Activated CD8-positive, alpha-beta memory T cell treated with anti-CD3 and anti-CD28 coated beads, Interleukin-2, amount 10 ng/mL, durations not matched to agents 7 days and 5 days (primary cell): ENCODE results near the gene SORCS2. TPM values are rescaled to one million over a fixed set of nuclear protein-coding genes. Genes with fewer than 3 reads are reported as not detected.
A peak's percentile ranks its signal among the peaks of the same experiment; 100 is the strongest.
"Not testable (repeated sequence)": the region's sequence is repeated elsewhere in the genome, so short reads cannot be mapped to it uniquely, and the experiment has no call there.

ENCODE experiments used
- ATAC-seq: fragments of 150-1000 bp; cut with Tn5 transposase; one replicate; pipeline ENCODE4 v1.10.0; 2021; ENCODE audit warnings: moderate library complexity
- CTCF ChIA-PET: fragments of 350-600 bp; sonication (Branson Sonifier 250); formaldehyde crosslinking; loops from one replicate; lab custom pipeline; 2021; ENCODE audit warnings: antibody characterized with exemption; lab: Charles Lee
- DNase-seq: peaks from one replicate; pipeline ENCODE4 v3.0.0-alpha.2; 2020
- H3K27ac Mint-ChIP-seq: one replicate; pipeline ENCODE4 v1.8.0; 2021; ENCODE audit warnings: mild to moderate bottlenecking, mixed read lengths
- H3K27me3 Mint-ChIP-seq: one replicate; pipeline ENCODE4 v1.8.0; 2021; ENCODE audit warnings: mixed read lengths
- H3K36me3 Mint-ChIP-seq: one replicate; pipeline ENCODE4 v1.8.0; 2021; ENCODE audit warnings: mild to moderate bottlenecking, mixed read lengths
- H3K4me1 Mint-ChIP-seq: one replicate; pipeline ENCODE4 v1.8.0; 2021; ENCODE audit warnings: mixed read lengths
- H3K4me3 Mint-ChIP-seq: one replicate; pipeline ENCODE4 v1.8.0; 2021; ENCODE audit warnings: mild to moderate bottlenecking, moderate library complexity, mixed read lengths
- H3K9me3 Mint-ChIP-seq: one replicate; pipeline ENCODE4 v1.8.0; 2022; ENCODE audit warnings: low read depth, mixed read lengths
- total RNA-seq, 2 experiments: library from RNA; stranded (reverse); gene quantifications; one replicate each; pipeline ENCODE4 v1.2.3, GENCODE V29; 2021

Gene SORCS2
- total RNA-seq, 2 experiments from 2014 or later, result 0.05 to 0.06 TPM

DNA sequence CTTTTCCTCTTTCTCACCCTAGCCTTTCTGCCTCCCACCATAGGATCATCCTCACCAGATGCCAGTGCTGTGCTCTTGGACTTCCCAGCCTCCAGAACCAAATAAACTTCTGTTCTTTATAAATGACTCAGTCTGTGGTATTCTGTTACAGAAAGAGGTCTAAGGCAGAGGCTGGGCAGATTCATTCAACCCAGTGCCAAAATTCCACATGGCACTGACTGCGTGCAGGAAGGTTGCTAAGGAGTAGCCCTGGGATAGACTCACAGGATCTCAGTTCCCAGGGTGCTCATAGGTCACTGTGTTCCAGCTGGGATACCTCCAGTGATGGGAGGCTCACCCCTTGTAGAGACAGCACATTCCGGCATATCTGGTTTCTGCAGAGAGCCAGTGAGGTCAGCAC is 22.0 kb downstream of the SORCS2 start:
- Mint-ChIP-seq H3K9me3 (no peaks in the 10 kb centered on the region), H3K36me3 (no peaks in the 10 kb centered on the region), H3K27me3 (no peaks in the 10 kb centered on the region), H3K27ac (no peak overlapping the region), H3K4me3 (no peak overlapping the region), H3K4me1 (no peaks in the 10 kb centered on the region)
- ATAC-seq (no peak), DNase-seq (no peak)
- CTCF ChIA-PET, result no interaction called here

DNA sequence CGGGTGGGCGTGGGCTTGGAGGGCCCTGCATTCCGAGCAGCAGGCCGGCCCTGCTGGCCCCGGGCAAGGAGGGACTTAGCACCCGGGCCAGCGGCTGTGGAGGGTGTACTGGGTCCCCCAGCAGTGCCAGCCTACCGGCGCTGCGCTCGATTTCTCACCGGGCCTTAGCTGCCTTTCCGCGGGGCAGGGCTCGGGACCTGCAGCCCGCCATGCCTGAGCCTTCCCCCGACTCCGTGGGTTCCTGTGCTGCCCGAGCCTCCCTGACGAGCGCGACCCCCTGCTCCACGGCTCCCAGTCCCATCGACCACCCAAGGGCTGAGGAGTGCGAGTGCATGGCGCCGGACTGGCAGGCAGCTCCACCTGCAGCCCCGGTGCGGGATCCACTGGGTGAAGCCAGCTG is 22.8 kb downstream of the SORCS2 start:
- CTCF ChIA-PET, H3K36me3 Mint-ChIP-seq, DNase-seq, ATAC-seq, H3K4me1 Mint-ChIP-seq, H3K27me3 Mint-ChIP-seq, H3K4me3 Mint-ChIP-seq, H3K9me3 Mint-ChIP-seq, H3K27ac Mint-ChIP-seq: not testable (repeated sequence)

DNA sequence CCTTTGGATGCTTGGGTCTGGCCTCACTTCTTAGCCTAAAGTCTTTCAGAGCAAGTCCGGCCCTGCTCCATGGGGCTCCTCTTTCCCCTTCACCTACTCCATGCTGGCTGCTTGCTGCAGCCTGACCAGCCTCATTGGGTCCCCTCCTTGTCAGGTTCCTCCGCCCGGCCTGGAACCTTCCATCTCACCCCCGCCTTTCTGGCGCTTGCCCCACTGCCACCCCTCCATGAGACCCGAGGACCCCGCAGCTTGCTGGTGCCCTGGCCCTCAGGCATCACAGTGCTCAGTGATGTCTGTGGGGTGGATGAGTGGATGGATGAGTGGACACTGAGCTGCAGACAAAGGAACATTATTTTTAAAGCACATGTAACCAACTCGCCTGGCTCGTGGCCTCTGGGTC is 24.7 kb downstream of the SORCS2 start:
- Mint-ChIP-seq H3K4me3 (no peak overlapping the region), H3K9me3 (no peaks in the 10 kb centered on the region), H3K4me1 (no peaks in the 10 kb centered on the region), H3K27me3 (no peaks in the 10 kb centered on the region), H3K36me3 (no peaks in the 10 kb centered on the region), H3K27ac (no peak overlapping the region)
- no peak for DNase-seq
- CTCF ChIA-PET, result no interaction called here
- ATAC-seq, result no peak

DNA sequence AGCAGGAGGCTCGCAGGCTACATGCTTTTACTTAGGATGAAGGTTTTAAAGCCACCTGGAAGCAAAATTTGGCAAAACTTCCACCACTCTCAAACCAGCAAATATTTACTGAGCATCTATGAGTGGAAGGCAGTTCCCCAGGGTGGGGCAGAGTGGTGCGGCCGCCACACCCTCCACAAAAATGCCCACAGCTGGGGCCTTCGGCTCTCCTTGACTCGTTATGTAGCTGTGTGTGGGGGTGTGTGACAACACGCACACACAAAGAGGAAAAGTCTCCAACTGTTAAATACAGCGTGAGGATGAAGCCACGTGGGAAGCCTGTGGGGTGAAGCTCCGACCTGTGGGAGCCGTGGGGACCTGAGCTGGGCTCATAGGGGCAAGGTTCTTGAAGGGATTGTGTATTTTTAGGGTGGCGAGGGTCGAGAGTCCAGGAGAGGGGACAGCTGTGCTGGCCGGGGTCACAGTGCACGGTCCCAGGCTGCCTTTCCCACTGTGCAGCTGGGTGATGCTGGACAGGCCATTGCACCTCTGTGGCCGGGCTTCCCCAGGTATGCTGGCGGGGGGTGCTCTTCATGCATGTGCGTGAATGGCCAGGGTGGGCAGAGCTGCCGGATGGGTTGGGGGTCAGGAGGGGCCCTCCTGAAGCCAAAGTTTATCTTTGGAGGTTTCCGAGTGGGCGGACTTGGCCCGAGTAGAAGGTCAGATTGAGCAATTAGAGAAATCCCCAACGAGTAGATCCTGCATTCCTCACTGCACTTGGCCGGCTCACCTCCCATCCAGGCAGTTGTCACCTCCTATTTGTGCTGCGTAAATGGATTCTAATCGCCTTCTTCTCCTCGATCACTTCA is 25.4 kb downstream of the SORCS2 start:
- H3K36me3 Mint-ChIP-seq, result no peaks in the 10 kb centered on the region
- H3K4me1 Mint-ChIP-seq, result no peaks in the 10 kb centered on the region
- no peak for DNase-seq
- H3K9me3 Mint-ChIP-seq, result no peaks in the 10 kb centered on the region
- no peak overlapping the region for H3K27ac Mint-ChIP-seq
- no peak overlapping the region for H3K4me3 Mint-ChIP-seq
- no peaks in the 10 kb centered on the region for H3K27me3 Mint-ChIP-seq
- CTCF ChIA-PET, result no interaction called here
- ATAC-seq, result no peak

DNA sequence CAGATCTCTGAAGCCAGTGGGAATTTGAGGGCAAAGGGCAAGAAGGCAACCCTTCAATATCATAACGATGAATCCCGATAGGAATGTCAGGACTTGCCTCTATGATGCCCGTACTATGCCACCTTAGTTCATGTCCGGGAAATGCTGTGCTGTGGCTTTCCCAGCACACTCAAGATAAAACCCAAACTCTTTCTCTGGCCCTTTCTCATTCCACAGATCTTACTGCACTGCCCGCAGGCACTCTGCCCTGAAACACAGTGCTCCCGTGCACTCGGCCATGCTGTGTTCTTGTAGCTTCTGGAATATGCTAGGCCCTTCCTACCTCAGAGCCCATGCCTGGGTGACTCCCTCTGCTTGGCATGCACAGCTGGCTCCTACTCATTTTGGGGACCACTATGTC is 26.3 kb downstream of the SORCS2 start:
- Mint-ChIP-seq H3K36me3 (no peaks in the 10 kb centered on the region), H3K4me3 (no peak overlapping the region), H3K27me3 (no peaks in the 10 kb centered on the region), H3K27ac (no peak overlapping the region), H3K9me3 (no peaks in the 10 kb centered on the region), H3K4me1 (no peaks in the 10 kb centered on the region)
- CTCF ChIA-PET, result no interaction called here
- DNase-seq, result no peak
- no peak for ATAC-seq

DNA sequence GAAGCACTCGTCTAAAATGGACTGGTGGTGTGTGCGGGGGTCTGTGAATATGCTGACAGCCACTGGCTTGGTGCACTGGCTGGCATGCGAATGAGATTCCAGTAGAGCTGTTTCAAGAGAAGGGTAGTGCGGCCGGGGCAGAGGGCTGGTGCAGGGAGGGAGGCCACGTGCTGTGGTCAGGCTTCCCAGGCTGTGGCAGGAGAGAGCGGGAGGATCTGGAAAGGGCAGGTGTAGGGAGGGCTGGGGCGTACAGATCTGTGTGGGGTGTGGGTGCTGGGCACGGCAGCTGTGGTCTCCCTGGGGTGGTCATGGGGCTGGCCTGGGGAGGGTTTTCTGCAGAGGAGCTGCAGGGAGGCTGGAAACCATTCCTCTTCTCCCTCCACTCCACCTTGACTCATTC is 30.2 kb downstream of the SORCS2 start:
- H3K9me3 Mint-ChIP-seq, result no peaks in the 10 kb centered on the region
- H3K27me3 Mint-ChIP-seq, result no peaks in the 10 kb centered on the region
- ATAC-seq (no peak), DNase-seq (no peak)
- CTCF ChIA-PET, result no interaction called here
- H3K4me3 Mint-ChIP-seq, result no peak overlapping the region
- H3K36me3 Mint-ChIP-seq, result no peaks in the 10 kb centered on the region
- no peaks in the 10 kb centered on the region for H3K4me1 Mint-ChIP-seq
- no peak overlapping the region for H3K27ac Mint-ChIP-seq

DNA sequence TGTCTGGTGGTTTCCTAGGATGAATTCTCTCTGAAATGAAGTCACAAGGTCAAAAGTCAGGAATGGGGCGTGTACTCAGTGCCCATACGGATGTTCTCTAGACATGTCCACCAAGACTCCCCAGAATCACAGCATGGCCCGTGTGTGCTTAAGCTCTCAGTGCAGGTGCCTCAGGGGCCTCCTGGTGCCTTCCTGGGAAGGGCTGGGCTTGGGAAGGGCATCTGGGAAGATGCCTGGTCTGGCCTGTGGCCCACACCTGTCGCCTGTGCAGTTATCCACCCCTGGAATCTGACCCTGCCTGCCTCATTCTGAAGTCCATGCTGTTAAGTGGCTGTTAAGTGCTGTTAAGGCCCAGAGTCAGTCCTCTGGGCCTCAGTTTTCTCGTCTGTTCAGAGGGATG is 31.2 kb downstream of the SORCS2 start:
- DNase-seq (no peak), ATAC-seq (no peak)
- H3K4me1 Mint-ChIP-seq, result no peaks in the 10 kb centered on the region
- H3K27ac Mint-ChIP-seq, result no peak overlapping the region
- no peaks in the 10 kb centered on the region for H3K36me3 Mint-ChIP-seq
- CTCF ChIA-PET, result no interaction called here
- no peak overlapping the region for H3K4me3 Mint-ChIP-seq
- H3K27me3 Mint-ChIP-seq, result no peaks in the 10 kb centered on the region
- H3K9me3 Mint-ChIP-seq, result no peaks in the 10 kb centered on the region

DNA sequence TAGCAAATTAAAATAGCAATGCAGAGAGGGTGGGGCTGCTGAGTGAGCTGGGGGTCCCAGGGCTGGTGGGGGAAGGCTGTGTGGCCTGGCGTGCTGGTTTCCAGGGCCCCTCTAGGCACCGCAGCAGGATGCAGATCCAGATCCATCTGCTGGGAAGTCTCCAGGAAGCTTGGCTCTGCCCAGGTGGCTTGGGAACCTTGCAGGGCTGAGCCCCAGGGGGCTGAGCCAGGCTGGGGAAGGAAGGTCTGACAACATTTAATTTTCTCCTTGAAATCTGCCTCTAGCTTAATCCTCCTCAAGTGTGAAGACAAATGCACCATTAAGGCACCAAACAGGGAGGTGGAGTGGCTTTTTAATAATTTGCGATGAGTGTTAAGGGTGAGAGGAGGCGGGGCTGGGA is 31.7 kb downstream of the SORCS2 start:
- no peak for DNase-seq
- Mint-ChIP-seq H3K36me3 (no peaks in the 10 kb centered on the region), H3K4me1 (no peaks in the 10 kb centered on the region), H3K9me3 (no peaks in the 10 kb centered on the region), H3K4me3 (no peak overlapping the region), H3K27ac (no peak overlapping the region), H3K27me3 (no peaks in the 10 kb centered on the region)
- no peak for ATAC-seq
- CTCF ChIA-PET, result no interaction called here

DNA sequence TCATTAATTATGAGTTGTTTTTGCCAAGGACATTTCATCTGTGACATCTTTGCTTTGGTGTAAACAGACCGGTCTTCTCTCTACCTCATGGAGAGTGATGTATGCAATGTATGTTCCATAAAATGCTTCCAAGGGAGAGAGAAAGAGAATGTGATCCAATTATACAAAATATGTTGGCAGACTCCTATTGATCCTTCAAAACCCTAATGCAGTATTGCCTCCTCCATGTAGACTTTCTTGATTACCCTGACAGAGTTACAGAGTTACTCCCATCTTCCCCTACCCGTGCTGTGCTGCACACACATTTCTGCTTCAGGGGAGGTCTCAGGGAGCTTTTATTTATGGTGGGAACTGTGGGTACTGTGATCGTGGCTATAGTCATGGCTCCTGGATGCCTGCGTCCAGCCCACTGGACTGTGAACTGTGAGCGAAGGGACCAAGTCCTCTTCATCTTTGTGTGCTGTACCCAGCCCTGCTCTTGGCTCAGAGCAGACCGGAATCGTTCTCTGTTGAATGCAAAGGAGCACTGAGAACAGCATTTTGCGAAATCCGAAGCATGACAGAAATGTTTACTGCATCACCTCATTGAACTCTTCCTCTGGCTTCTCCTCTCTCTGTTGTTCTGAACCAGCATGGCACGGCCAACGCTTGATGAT is 32.7 kb downstream of the SORCS2 start:
- CTCF ChIA-PET, result no interaction called here

DNA sequence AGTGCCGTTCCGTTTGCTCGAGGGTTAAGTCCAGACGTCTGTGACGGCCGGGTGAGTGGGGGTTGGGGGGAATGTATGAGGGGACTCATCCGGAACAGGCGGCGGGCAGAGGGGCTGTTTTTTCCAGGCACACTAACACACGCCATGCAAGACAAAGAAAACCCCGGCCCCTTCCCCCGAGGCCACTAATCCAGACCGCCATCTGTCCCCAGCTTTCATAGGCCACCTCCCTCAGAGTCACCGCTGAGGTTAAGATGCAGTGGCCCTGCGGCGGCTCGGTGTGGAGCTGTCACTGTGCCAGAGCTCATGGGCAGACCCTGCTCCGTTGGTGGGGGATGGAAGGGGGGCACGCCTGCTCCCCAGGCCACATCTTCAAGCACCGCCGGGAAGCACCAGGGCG is 34.1 kb downstream of the SORCS2 start:
- no peak overlapping the region for H3K27ac Mint-ChIP-seq
- H3K9me3 Mint-ChIP-seq, result no peaks in the 10 kb centered on the region
- CTCF ChIA-PET, result interaction anchor here (0.6 kb wide), 1 partner anchor 572 kb away, joined by 3 read pairs; no protein-coding TSS in a partner anchor
- H3K4me3 Mint-ChIP-seq, result no peak overlapping the region
- H3K4me1 Mint-ChIP-seq, result no peaks in the 10 kb centered on the region
- no peak for ATAC-seq
- no peaks in the 10 kb centered on the region for H3K27me3 Mint-ChIP-seq
- no peak for DNase-seq
- H3K36me3 Mint-ChIP-seq, result no peaks in the 10 kb centered on the region

More for the DNA sequence above, 32.7 kb downstream of the SORCS2 start:
- no peak overlapping the region for H3K27ac Mint-ChIP-seq
- H3K4me1 Mint-ChIP-seq, result no peaks in the 10 kb centered on the region
- DNase-seq, result no peak
- ATAC-seq, result no peak
- H3K9me3 Mint-ChIP-seq, result no peaks in the 10 kb centered on the region
- H3K27me3 Mint-ChIP-seq, result no peaks in the 10 kb centered on the region
- H3K4me3 Mint-ChIP-seq, result no peak overlapping the region
- H3K36me3 Mint-ChIP-seq, result no peaks in the 10 kb centered on the region

DNA sequence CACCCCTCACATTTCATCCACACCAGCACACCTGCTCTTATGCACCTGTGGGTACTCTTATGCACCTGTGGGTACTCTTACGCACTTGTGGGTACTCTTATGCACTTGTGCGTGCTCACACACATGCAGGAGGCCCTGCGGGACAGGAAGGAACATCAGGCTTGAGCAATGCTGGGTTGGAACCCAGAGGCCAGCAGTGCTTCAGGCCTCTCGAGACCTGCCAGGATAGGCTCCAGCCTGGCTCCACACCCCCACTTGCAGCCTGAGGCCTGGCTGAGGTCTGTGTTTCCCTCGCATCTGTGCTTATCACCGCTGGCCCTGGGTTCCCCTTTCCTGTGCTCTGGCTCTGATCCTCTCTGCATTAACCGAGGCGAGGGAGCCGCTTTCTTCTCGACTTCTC is 34.7 kb downstream of the SORCS2 start:
- Mint-ChIP-seq H3K4me3 (no peak overlapping the region), H3K9me3 (no peaks in the 10 kb centered on the region), H3K27ac (no peak overlapping the region), H3K27me3 (no peaks in the 10 kb centered on the region), H3K36me3 (no peaks in the 10 kb centered on the region), H3K4me1 (no peaks in the 10 kb centered on the region)
- CTCF ChIA-PET, result no interaction called here
- no peak for ATAC-seq
- no peak for DNase-seq

DNA sequence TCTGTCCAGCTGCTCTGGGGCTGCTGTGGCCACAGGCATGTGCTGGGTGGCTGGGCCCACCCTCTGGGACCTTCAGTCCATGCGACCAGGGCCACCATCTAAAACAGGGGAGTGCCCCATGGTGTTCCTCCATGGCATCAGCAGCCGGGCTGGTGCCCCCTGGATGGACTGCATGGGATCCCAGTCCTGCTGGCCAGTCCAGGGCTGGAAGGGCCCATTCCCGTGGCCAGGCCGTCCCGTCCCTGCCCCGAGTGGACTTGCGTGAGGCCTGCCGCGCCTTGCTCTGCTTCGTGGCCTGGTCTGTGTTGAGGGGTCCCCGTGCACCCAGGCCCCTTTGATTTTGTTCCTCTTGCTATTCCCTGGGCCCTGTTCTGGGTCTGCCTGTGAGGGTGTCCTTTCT is 36.4 kb downstream of the SORCS2 start:
- Mint-ChIP-seq H3K27me3 (no peaks in the 10 kb centered on the region), H3K4me3 (no peak overlapping the region), H3K27ac (no peak overlapping the region), H3K36me3 (no peaks in the 10 kb centered on the region), H3K4me1 (no peaks in the 10 kb centered on the region), H3K9me3 (no peaks in the 10 kb centered on the region)
- CTCF ChIA-PET, result no interaction called here
- no peak for ATAC-seq
- no peak for DNase-seq

DNA sequence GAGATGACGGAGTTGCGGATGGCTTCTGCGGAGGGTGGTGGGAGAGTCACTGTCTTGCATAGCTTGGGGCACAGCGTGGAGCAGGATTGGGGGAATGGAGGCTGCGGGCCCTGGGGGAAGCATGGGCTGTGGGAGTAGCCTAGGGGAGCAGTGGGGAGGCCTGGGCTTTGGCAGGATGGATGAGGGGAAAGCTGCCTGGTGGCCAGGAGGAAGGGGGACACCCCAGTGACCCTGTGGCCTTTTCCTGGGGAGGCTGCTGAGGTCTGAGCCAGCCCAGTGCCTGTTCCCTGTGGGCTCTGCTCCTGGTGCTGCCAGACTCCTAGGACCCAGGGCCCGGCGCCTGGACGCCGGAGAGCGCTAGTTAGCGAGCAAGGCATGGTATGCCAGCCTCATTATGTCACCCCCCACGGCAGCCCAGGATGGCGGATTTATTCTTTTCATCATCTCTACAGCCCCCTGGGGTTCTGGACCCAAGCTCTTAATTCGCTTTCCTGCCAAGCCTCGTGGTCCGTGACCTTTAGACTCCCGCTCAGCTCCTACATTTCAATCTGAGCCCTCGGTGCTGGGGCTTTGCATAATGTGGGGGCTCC is 39.8 kb downstream of the SORCS2 start:
- Mint-ChIP-seq H3K4me1 (no peaks in the 10 kb centered on the region), H3K36me3 (no peaks in the 10 kb centered on the region), H3K9me3 (no peaks in the 10 kb centered on the region), H3K4me3 (no peak overlapping the region), H3K27ac (no peak overlapping the region), H3K27me3 (no peaks in the 10 kb centered on the region)
- DNase-seq (no peak), ATAC-seq (no peak)
- CTCF ChIA-PET, result no interaction called here

DNA sequence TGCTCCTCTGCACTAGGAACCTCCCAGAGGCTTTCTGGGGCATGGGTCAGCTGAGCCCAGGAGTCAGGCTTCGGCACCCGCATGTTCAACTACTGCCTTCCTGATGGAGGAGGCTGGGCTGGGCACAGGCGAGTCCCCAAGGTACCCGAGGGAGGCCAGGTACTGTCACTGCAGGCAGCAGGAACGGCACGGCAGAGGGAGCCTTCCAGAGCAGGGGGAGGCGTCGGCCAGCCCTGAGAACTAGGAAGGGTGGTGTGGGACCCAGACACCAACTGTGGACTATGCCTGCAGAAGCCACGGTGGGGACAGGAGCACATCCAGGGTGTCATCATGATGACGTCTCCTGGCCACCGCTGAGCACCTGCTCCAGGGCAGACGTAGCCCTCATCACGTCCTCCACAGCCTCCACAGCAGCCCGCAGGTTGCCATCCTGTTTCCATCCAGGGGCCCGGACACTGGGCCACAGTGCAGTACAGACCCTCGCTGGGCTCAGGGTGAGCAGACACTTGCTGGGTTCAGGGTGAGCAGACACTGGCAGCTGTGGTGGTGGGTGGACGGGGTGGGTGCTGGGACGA is 40.8 kb downstream of the SORCS2 start:
- H3K27ac Mint-ChIP-seq, result no peak overlapping the region
- DNase-seq (no peak), ATAC-seq (peak; percentile 20)
- no peaks in the 10 kb centered on the region for H3K27me3 Mint-ChIP-seq
- H3K4me3 Mint-ChIP-seq, result no peak overlapping the region
- no peaks in the 10 kb centered on the region for H3K4me1 Mint-ChIP-seq
- H3K36me3 Mint-ChIP-seq, result no peaks in the 10 kb centered on the region
- CTCF ChIA-PET, result no interaction called here
- peaks cover 3% of the 10 kb centered on the region for H3K9me3 Mint-ChIP-seq
